Astrocyte of the cerebellum (primary cell): Measurements from ENCODE around the gene CERS6.
"Not testable (repeated sequence)": the region's sequence is repeated elsewhere in the genome, so short reads cannot be mapped to it uniquely, and the experiment has no call there.

Experiments used
- DNase-seq: peaks from one replicate; pipeline ENCODE4 v3.0.0-alpha.2; 2011; ENCODE audit warnings: low read depth
- H3K4me3 ChIP-seq: 2 replicates; pipeline ENCODE4 v1.5.1; 2011; ENCODE audit warnings: mild to moderate bottlenecking, low read depth, low read length, moderate library complexity
- CTCF ChIP-seq: IDR thresholded peaks from 2 replicates; pipeline ENCODE4 v1.5.1; 2012; ENCODE audit warnings: low read length, low read depth, moderate library complexity, mild to moderate bottlenecking; ENCODE audit errors: missing control alignments
- in situ Hi-C: cut with HindIII; loops from 2 replicates; pipeline ENCODE4 v1.10.0; 2017; ENCODE audit warnings: low sequenced_read_pairs

CERS6 gene

GRCh38 chr2:168482269-168482668 is 26.2 kb downstream of the CERS6 start:
- in situ Hi-C loops, result no loop called here
- H3K4me3 ChIP-seq, result no peak overlapping the region
- no peak for DNase-seq

GRCh38 chr2:168482952-168483831 is 27.1 kb downstream of the CERS6 start:
- in situ Hi-C loops, result no loop called here
- no peak overlapping the region for H3K4me3 ChIP-seq

More at GRCh38 chr2:168482269-168482668, 26.2 kb downstream of the CERS6 start:
- no peak for TF ChIP-seq CTCF

GRCh38 chr2:168486477-168486876 is 30.4 kb downstream of the CERS6 start:
- in situ Hi-C loops, result no loop called here
- no peak overlapping the region for H3K4me3 ChIP-seq
- no peak for DNase-seq
- TF ChIP-seq CTCF, result no peak

More at GRCh38 chr2:168482952-168483831, 27.1 kb downstream of the CERS6 start:
- no peak for TF ChIP-seq CTCF
- no peak for DNase-seq

DNA sequence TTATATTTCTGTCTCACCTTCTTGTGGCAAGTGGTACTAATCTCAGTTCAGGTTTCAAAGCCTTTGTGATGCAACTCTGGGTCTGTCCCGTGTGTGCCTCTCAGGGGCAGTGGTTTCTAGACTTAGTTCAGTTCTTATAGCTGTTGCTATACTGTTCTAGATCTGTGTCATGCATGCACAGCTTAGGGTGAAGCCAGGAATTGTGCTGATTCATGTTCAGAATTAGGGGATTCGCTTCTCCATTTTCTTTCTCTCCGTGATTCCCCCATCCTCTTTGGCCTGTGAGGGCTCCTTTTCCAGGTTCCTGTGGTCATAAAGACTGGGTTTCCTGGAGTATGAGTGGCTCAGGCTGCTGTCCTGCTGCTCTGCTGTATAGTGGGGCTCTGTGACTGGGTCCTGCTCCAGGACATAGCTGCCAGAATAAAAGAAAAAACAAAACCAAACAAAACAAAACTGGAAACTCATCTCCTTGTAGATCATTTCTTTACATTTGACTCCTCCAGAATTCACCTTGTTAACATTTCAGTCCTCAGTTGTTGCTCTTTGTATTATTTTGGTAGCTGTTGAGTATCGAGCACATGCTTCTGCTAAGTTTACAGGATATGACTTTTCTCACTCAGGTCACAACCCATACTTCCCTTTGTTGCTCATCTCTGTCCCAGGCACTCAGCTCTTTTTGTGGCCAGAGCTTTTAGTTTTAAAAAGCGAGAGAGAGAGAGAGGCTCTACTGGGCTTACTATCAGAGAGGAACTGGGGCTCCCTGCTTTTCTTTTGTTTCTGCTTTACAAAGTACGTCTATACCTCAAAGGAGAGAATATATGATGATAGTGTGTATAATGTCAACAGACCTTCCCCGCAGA is 34.2 kb downstream of the CERS6 start:
- H3K4me3 ChIP-seq, result no peak overlapping the region
- TF ChIP-seq CTCF, result no peak
- in situ Hi-C loops, result no loop called here
- DNase-seq, result no peak

GRCh38 chr2:168490946-168491605 is 35.0 kb downstream of the CERS6 start:
- in situ Hi-C loops, result no loop called here
- H3K4me3 ChIP-seq, result no peak overlapping the region
- DNase-seq, result no peak
- no peak for TF ChIP-seq CTCF

DNA sequence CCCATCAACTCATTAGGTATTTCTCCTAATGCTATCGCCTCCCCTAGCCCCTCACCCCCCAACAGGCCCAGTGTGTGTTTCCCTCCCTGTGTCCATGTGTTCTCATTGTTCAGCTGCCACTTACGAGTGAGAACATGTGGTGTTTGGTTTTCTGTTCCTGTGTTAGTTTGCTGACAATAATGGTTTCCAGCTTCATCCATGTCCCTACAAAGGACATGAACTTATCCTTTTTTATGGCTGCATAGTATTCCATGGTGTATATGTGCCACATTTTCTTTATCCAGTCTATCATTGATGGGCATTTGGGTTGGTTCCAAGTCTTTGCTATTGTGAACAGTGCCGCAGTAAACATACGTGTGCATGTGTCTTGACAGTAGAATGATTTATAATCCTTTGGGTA is 35.7 kb downstream of the CERS6 start:
- DNase-seq, H3K4me3 ChIP-seq, in situ Hi-C loops: not testable (repeated sequence)

DNA sequence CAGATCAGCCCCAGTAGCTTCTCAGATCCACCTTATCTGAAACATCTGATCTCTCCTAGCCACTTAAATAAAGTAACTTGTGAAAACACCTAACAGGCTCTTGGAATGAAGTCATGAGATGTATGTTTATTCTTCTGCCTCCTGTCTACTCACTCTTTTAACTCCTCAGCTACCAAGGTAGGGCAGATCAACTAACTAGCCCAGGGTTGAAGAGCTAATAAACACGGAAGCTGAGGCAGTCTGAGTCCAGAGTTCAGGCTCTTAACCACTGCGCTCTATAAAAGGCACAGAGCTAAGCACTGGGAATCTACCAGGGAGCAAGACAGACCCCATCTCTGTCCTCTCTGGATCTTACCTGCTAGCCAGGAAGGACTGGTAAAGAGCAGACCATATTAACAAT is 37.1 kb downstream of the CERS6 start:
- H3K4me3 ChIP-seq, DNase-seq, in situ Hi-C loops: not testable (repeated sequence)
